HepG2 (cell line): ENCODE results near the gene METTL16. TPM values are rescaled to one million over a fixed set of nuclear protein-coding genes. Genes with fewer than 3 reads are reported as not detected.
"Not testable (repeated sequence)": the region's sequence is repeated elsewhere in the genome, so short reads cannot be mapped to it uniquely, and the experiment has no call there.

Source experiments
- ATAC-seq: fragments of 200-7000 bp; cut with Tn5 transposase; 3 replicates; pipeline ENCODE4 v1.9.1; 2020; ENCODE audit warnings: mild to moderate bottlenecking, moderate library complexity
- BruUV-seq: library from RNA; stranded (reverse); fragments of 400-500 nt; replicated peaks from 2 replicates; lab custom pipeline; 2021; lab: Mats Ljungman, UMichigan
- CTCF ChIA-PET: fragments of 300-600 bp; formaldehyde crosslinking; extraction: SDS; loops from one replicate; lab custom pipeline; 2021; ENCODE audit warnings: low total read pairs, inconsistent platforms, low intra/inter-chr PET ratio; lab: Yijun Ruan, JAX
- POLR2A ChIA-PET: fragments of 350-600 bp; sonication (Branson Sonifier 250); formaldehyde crosslinking; loops from one replicate; lab custom pipeline; 2020; ENCODE audit warnings: antibody characterized with exemption, inconsistent platforms; lab: Yijun Ruan, JAX
- DNase-seq: peaks from one replicate; pipeline ENCODE4 v3.0.0-alpha.2; 2015; ENCODE audit warnings: low spot score
- FAIRE-seq: peaks from 3 replicates; lab custom pipeline; 2011; peaks lifted over from hg19 to GRCh38; lab: Jason Lieb, UNC
- H2AFZ ChIP-seq: one replicate; pipeline ENCODE4 v1.6.1; 2011; ENCODE audit warnings: low read length, inconsistent platforms
- H3K27ac ChIP-seq: fragments of 300-600 bp; 3 replicates; pipeline ENCODE4 v1.8.0; 2011; ENCODE audit warnings: mixed run types, mild to moderate bottlenecking, mixed read lengths, low read length, inconsistent platforms; ENCODE audit not compliant: insufficient read depth; ENCODE audit errors: extremely low read length
- H3K27me3 ChIP-seq, 2 experiments: fragments of 200-600 bp in 1 of 2; 2 replicates in 1 of 2; 3 replicates in 1 of 2; pipeline versions ENCODE4 v1.6.0 to v1.8.0; 2011; ENCODE audit warnings: low read length in 2 of 2, mild to moderate bottlenecking in 2 of 2, moderate library complexity in 2 of 2, inconsistent platforms in 1 of 2; ENCODE audit not compliant: insufficient read depth in 2 of 2, control insufficient read depth in 1 of 2
- H3K36me3 ChIP-seq, 2 experiments: fragments of 200-600 bp in 1 of 2; replicated peaks in 1 of 2; 2 replicates in 1 of 2; 3 replicates in 1 of 2; pipeline versions ENCODE4 v1.5.1 to v1.8.0; 2011; ENCODE audit warnings: low read length in 2 of 2, inconsistent platforms in 1 of 2; ENCODE audit not compliant: insufficient read depth in 2 of 2, control insufficient read depth in 1 of 2
- H3K4me1 ChIP-seq: 2 replicates; pipeline ENCODE4 v1.5.1; 2012; ENCODE audit warnings: low read length, inconsistent platforms; ENCODE audit not compliant: insufficient read depth
- H3K4me2 ChIP-seq: 2 replicates; pipeline ENCODE4 v1.6.0; 2011; ENCODE audit warnings: low read depth, low read length, inconsistent platforms
- H3K4me3 ChIP-seq, 3 experiments: fragments of 200-600 bp in 1 of 3; sonication (generic), shearing (Covaris generic) in 1 of 3; replicated peaks in 1 of 3; 2 replicates each; pipeline ENCODE4 v1.5.1; 2011 to 2016; ENCODE audit warnings: low read length in 3 of 3, inconsistent platforms in 2 of 3, low read depth in 2 of 3, mild to moderate bottlenecking in 2 of 3, control low read depth in 1 of 3, mixed read lengths in 1 of 3; ENCODE audit not compliant: insufficient read depth in 1 of 3
- H3K79me2 ChIP-seq: one replicate; pipeline ENCODE4 v1.6.1; 2011; ENCODE audit warnings: low read length, inconsistent platforms; ENCODE audit not compliant: insufficient read depth
- H3K9ac ChIP-seq: 2 replicates; pipeline ENCODE4 v1.6.0; 2011; ENCODE audit warnings: mild to moderate bottlenecking, low read depth, low read length, inconsistent platforms; ENCODE audit not compliant: insufficient read depth
- H3K9me3 ChIP-seq: 2 replicates; pipeline ENCODE4 v1.5.1; 2012; ENCODE audit warnings: mild to moderate bottlenecking, low read length
- H4K20me1 ChIP-seq: 2 replicates; pipeline ENCODE4 v1.6.0; 2011; ENCODE audit warnings: inconsistent platforms, mild to moderate bottlenecking, low read length, moderate library complexity; ENCODE audit not compliant: insufficient read depth
- CEBPG ChIP-seq: IDR thresholded peaks from 2 replicates; pipeline ENCODE4 v1.6.1; 2016
- ETV6 ChIP-seq: sonication (generic); formaldehyde crosslinking; conservative IDR thresholded peaks from 2 replicates; pipeline ENCODE4 v1.4.0; 2020; ENCODE audit warnings: missing genetic modification reagents
- REPIN1 ChIP-seq: sonication (generic); formaldehyde crosslinking; IDR thresholded peaks from 2 replicates; pipeline ENCODE4 v1.8.0; 2022; ENCODE audit warnings: missing genetic modification reagents, low read depth, mild to moderate bottlenecking, borderline replicate concordance
- SATB2 ChIP-seq: sonication (generic); formaldehyde crosslinking; IDR thresholded peaks from 2 replicates; pipeline ENCODE4 v1.5.0; 2020; ENCODE audit warnings: missing genetic modification reagents
- WGBS: methylation state at CpG from one replicate; pipeline ENCODE4 v1.1.6; 2017; ENCODE audit warnings: low lambda C conversion rate; 5-methylcytosine and 5-hydroxymethylcytosine counted together
- in situ Hi-C: cut with HindIII; loops from 2 replicates; pipeline ENCODE4 v1.10.0; 2017; ENCODE audit warnings: low pct_unique_long_range_greater_than_20kb; ENCODE audit not compliant: extremely low pct_ligation_motif_present
- intact Hi-C: fragments of 100-400 bp; cut with micrococcal nuclease; formaldehyde crosslinking; loops from one replicate; pipeline ENCODE4 v1.10.0; 2022; ENCODE audit not compliant: unreplicated experiment
- polyA plus RNA-seq, 8 experiments: library from polyadenylated mRNA; depleted of rRNA in 3 of 8; stranded (reverse) in 7 of 8; unstranded in 1 of 8; fragments of >200 nt; fragmentation: Illumina TruSeq in 4 of 8; extraction: Trizol in 4 of 8; gene quantifications; 2 replicates each; pipeline versions ENCODE4 v1.2.1 to v1.2.3, GENCODE V29; 2011 to 2016; ENCODE audit warnings: low read depth in 4 of 8, missing spikeins in 1 of 8, mixed read lengths in 1 of 8; ENCODE audit not compliant: insufficient read depth in 1 of 8
- total RNA-seq, 5 experiments: library from RNA; depleted of rRNA; stranded (reverse); fragments of >200 nt; fragmentation: Illumina TruSeq; extraction: Trizol; gene quantifications; 2 replicates each; pipeline ENCODE4 v1.2.3, GENCODE V29; 2016; ENCODE audit warnings: low read depth in 1 of 5

METTL16 gene
- total and polyA plus RNA-seq, 2 of the 13 experiments (the other 11 are each of a cell fraction or from before 2014, with no cell fraction given) = 11.6 to 18.5 TPM

GRCh38 chr17:2548026-2548425 lies 36.3 kb upstream of the METTL16 start:
- CTCF ChIA-PET, H3K79me2 ChIP-seq, DNase-seq, intact Hi-C loops, in situ Hi-C loops, H3K9me3 ChIP-seq, H4K20me1 ChIP-seq, BruUV-seq, H3K27ac ChIP-seq, H3K9ac ChIP-seq, ATAC-seq, FAIRE-seq, H3K36me3 ChIP-seq: not testable (repeated sequence)
- Histone ChIP-seq H3K27me3 (peaks cover 0 to 16% of the 10 kb centered on the region in 2 experiments; a peak in 3 of 5 replicates), H2AFZ (peak overlapping the region; percentile 42), H3K4me1 (peaks cover 37% of the 10 kb centered on the region), H3K4me3 (peak overlapping the region in 1 of 3 experiments; percentile 23; a peak in 1 of 6 replicates), H3K4me2 (peak overlapping the region; percentile 59)
- 21% methylated on average over 9 of the region's 9 CpGs for WGBS
- POLR2A ChIA-PET = interaction anchor here (0.7 to 1.7 kb wide), 3 partner anchors 14 to 641 kb away, joined by 3 to 5 read pairs (median 4); partner anchors contain the start of gene METTL16

DNA sequence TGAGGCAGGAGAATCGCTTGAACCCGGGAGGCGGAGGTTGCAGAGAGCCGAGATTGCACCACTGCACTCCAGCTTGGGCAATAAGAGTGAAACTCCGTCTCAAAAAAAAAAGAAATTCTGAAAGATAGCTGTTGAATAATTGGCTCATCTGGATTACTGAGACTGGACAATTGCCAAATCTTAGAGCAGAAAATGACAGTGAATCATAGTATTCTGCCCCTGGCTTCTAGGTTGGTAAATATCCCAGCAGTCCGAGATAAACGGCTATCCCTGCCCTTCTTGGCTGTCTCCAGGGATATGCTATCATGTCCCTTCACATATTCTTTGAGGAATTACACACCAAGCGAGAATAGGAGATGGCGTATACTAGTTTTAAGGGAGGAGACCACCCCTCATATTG lies 35.5 kb upstream of the METTL16 start:
- Histone ChIP-seq H3K27ac (no peak overlapping the region), H3K4me2 (peak overlapping the region; percentile 59), H3K27me3 (peaks cover 0 to 14% of the 10 kb centered on the region in 2 experiments; a peak in 3 of 5 replicates), H4K20me1 (no peaks in the 10 kb centered on the region), H3K9ac (no peak overlapping the region), H3K9me3 (no peaks in the 10 kb centered on the region), H3K4me3 (no peak overlapping the region), H3K79me2 (no peaks in the 10 kb centered on the region), H3K4me1 (peaks cover 46% of the 10 kb centered on the region), H2AFZ (no peak overlapping the region), H3K36me3 (no peaks in the 10 kb centered on the region)
- BruUV-seq = no TSS peak
- 30% methylated on average over 9 of the region's 9 CpGs for WGBS
- ChIA-PET POLR2A (interaction anchor here (1.7 kb wide), 1 partner anchor 36 kb away, joined by 5 read pairs; the partner anchor contains the start of gene METTL16), CTCF (no interaction called here)
- intact Hi-C loops (no loop called here), in situ Hi-C loops (no loop called here)
- TF ChIP-seq SATB2 (no peak), ETV6 (CRISPR knock-in tag) (no peak), REPIN1 (no peak), CEBPG (CRISPR knock-in tag) (no peak)
- peak; percentile 47; the same call in 2 of the 3 replicates for ATAC-seq
- DNase-seq = peak; percentile 38
- no peak for FAIRE-seq
